Measurements from ENCODE around the gene TRAK2. TPM values are rescaled to one million over a fixed set of nuclear protein-coding genes. Genes with fewer than 3 reads are reported as not detected.

Gene TRAK2
- total RNA-seq, 4 donors from 2014 or later, result 12.4 to 21.8 (median 18.1) TPM

GRCh38 chr2:201349601-201350000 lies 101.7 kb downstream of the TRAK2 start:
- 62 to 70% methylated on average over 4 of the region's 4 CpGs for WGBS, 2 donors
- intact Hi-C loops (cut with DNase I; ENCODE audit: low total_unique reads), result no loop called here
- no peak for DNase-seq (ENCODE audit: low spot score in 2 of 2)
- H3K4me3 ChIP-seq (ENCODE audit: low read depth, poor library complexity, severe bottlenecking), result no peak overlapping the region
- no peak for TF ChIP-seq CTCF (IDR thresholded peaks at IDR 0.05)
- TF ChIP-seq POLR2A (IDR thresholded peaks at IDR 0.05), result no peak

GRCh38 chr2:201348758-201349157 lies 102.5 kb downstream of the TRAK2 start:
- intact Hi-C loops (cut with DNase I; ENCODE audit: low total_unique reads), result no loop called here
- H3K4me3 ChIP-seq (ENCODE audit: low read depth, poor library complexity, severe bottlenecking), result no peak overlapping the region
- WGBS, 2 donors, result 74 to 88% methylated on average over 1 of the region's 1 CpG
- DNase-seq (ENCODE audit: low spot score in 2 of 2), result no peak
- no peak for TF ChIP-seq POLR2A (IDR thresholded peaks at IDR 0.05)
- no peak for TF ChIP-seq CTCF (IDR thresholded peaks at IDR 0.05)

- DNase-seq (ENCODE audit: low spot score in 2 of 2), result no peak
- intact Hi-C loops (cut with DNase I; ENCODE audit: low total_unique reads), result no loop called here
These were observed 104.1 kb downstream of the TRAK2 start for GRCh38 chr2:201347138-201347537.

GRCh38 chr2:201345625-201346213 lies 105.5 kb downstream of the TRAK2 start:
- no peak for DNase-seq (ENCODE audit: low spot score in 2 of 2)
- WGBS, 2 donors, result 79 to 87% methylated on average over 7 of the region's 7 CpGs
- intact Hi-C loops (cut with DNase I; ENCODE audit: low total_unique reads), result no loop called here
- TF ChIP-seq POLR2A (IDR thresholded peaks at IDR 0.05), result no peak
- TF ChIP-seq CTCF (IDR thresholded peaks at IDR 0.05), result no peak
- no peak overlapping the region for H3K4me3 ChIP-seq (ENCODE audit: low read depth, poor library complexity, severe bottlenecking)

More at GRCh38 chr2:201347138-201347537, 104.1 kb downstream of the TRAK2 start:
- TF ChIP-seq CTCF (IDR thresholded peaks at IDR 0.05), result no peak
- 79 to 82% methylated on average over 4 of the region's 4 CpGs for WGBS, 2 donors
- no peak overlapping the region for H3K4me3 ChIP-seq (ENCODE audit: low read depth, poor library complexity, severe bottlenecking)

GRCh38 chr2:201344663-201345366 lies 106.4 kb downstream of the TRAK2 start:
- no peak for DNase-seq (ENCODE audit: low spot score in 2 of 2)
- 68 to 71% methylated on average over 1 of the region's 1 CpG for WGBS, 2 donors
- TF ChIP-seq CTCF (IDR thresholded peaks at IDR 0.05) (no peak), POLR2A (IDR thresholded peaks at IDR 0.05) (no peak)
- intact Hi-C loops (cut with DNase I; ENCODE audit: low total_unique reads), result no loop called here
- no peak overlapping the region for H3K4me3 ChIP-seq (ENCODE audit: low read depth, poor library complexity, severe bottlenecking)
